COLO668 (cell line): ENCODE results near the gene CAMK2N1.

Experiments used
- DNase-seq: peaks from one replicate; lab custom pipeline; 2025; ENCODE audit not compliant: unreplicated experiment; lab: John Stamatoyannopoulos, UW

The CAMK2N1 gene

DNA sequence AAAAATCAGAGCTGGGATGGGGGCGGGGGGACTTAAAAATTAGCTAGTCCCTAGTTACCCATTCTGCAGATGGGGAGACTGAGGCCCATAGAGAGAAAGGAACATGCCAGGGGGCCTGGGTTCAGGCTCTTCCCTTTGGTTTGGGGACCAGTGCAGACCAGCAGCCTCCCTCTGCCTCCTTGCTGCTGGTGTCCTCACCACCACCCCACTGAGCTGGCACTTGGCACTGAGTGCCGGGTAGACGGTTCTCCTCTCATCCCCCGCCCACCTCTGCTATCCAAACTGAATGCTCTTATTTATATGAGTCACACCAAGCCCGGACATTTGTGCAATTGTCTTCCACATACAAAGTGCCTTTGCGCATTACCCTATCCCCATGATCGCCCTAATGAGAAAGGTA is 39.2 kb downstream of the CAMK2N1 start:
- DNase-seq = no peak

DNA sequence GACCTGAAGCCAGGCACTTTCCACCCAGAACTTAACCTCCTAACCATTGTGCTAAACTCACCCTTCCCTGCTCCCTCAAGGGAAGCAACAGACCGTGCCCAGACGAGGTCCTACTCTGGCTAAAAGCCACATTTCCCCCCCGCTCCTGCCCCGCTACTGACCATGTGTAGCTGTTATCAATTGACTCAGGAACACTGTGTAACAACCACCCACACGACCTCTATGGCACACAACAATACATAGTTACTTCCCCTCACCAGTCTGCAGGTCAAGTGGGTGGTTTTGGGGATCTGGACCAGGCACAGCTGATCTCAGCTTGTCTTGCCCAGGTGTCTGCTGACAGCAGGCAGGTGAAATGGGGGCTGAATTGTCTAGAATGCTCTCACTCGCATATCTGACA is 40.1 kb downstream of the CAMK2N1 start:
- no peak for DNase-seq

DNA sequence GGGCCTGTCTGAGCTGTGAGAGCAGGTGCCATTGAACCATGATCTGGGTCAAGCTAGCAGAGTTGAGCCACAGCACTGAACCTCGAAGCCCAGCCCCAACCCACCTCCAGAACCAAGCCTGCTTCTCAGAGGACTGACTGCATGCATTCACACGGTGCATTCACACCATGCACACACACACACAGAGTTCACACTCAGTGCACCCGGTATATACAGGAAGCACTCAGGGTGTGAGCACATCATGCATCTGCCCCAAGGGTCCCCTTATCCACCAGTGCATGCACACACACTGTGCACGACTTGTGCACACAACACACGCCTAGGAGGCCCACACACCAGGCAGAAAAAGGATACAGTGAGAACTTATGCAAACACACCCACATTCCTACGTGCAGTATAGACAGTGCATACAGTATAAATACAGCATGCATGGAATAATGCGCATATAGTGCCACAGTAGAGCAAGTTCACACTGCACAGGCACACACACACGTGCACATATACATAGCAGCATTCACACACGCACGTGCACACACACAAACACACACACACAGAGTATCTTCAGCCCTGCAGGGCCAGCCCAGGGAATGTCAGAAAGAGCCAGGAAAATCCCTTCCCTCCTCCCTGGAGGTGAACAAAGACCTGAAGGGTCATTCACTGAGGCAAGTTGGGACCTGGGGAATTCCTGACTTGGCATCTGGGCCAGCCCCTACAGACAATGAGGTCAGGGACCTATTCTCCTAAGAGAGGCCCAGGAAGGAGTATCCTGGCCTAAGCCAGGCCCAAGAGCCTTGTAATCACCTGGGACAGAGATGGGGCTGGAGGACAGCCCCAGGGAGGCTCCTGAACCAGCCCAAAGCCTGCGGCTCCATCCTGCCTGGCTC is 42.1 kb downstream of the CAMK2N1 start:
- no peak for DNase-seq

DNA sequence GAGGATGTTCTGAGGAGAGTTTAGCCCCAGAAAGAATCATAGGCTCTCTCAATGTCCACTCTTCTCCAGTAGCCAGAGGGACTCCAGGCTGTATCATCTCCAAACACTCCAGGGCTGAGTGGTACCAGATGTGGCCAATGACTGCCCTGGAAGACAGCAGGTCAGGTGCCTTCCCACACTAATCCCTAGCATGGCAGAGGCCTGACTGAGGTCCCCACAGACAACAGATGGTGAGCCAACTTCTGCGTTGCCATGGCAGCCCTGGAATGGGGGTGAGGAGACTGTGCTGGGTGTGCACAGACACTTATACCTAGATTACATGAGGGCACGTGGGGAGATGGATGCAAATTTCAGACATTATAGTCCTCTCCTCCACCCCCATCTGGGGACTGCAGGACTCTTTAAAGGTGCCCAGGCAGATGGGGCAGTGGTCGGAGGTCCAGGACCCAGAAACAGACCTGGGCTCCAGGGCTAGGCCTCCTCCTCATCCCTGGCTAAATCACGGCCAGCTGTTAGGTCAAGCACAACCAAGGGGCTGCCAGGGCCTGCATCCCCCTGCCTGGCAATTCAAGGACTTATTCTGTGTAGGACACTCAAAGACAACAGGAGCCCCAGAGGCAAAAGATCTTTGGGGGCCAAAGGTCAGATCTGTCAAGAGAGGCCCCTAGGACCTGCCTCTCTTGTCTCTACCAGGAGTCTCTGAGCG is 42.9 kb downstream of the CAMK2N1 start:
- DNase-seq = no peak

DNA sequence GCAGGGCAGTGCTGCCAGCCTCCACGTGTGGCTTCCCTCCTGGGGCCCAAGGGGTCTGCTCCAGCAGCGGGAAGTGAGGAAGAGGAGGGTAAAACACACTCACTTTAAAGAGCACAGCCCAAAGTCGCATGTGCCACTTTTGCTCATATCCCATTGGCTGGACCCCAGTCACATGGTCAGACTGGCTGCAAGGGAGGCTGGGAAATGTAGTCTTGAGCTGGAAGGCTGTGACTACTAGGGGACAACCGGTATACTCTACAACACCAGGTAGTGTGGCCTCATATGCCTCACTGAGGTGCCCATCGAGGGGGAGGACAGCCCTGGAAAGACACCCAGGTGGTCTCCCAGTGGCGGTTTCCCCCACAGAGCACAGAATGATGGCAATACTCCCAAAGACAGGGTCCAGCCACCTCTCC is 45.2 kb downstream of the CAMK2N1 start:
- peak; percentile 58 for DNase-seq

DNA sequence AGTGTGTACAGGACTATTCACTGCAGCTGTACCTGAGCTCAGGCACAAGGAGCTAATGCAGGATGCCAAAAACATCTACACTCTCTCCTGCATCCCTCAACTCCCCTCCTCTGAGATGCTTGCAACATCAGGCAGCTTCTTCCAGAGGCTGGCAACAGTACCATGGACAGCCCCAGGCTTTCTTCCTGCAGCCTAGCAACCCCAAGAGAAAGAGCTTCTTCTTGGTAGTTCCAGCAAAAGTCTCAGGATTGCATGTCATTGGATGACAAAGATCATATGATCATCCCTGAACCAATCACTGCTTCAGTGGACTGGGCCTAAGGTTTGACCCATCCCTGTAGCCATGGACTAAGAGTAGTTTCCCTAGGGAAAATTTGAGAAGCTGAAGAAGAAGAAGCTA is 46.7 kb downstream of the CAMK2N1 start:
- no peak for DNase-seq

DNA sequence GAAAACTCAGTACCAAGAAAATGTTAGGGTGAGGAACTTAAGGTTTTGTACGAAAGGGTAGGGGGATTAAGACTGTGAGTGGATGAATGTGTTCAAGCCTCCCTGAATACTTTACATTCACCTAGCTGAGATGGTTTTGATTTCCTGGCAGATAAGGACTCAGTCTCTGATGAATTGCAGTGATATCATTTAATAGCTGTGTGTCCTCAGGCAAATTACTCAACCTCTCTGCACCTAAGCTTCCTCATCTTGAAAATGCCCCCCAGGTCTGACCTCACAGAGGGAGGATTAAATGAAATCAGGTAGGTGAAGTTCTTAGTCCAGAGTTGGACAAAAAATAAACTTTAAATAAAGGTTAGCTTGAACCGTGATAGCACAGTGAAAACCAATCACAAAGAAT is 48.4 kb downstream of the CAMK2N1 start:
- no peak for DNase-seq

DNA sequence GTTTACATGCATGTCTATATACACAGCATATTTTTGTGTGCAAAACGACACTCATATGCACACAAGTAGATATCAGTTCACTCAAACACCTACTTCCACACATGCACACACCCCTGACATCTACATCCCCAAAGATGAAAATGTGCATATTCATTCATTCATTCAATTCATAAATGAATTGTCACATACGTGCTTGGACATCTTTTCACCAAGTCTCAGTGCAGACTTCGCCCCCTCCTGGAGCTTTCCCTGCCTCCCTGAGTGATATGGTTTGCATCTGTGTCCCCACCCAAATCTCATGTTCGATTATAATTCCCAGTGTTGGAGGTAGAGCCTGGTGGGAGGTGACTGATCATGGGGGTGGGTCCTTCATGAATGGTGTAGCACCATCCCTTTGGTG is 53.1 kb downstream of the CAMK2N1 start:
- no peak for DNase-seq
